Inferior parietal cortex (tissue), 1 donor: ENCODE results near the gene ARFGEF2.
A peak's percentile ranks its signal among the peaks of the same experiment; 100 is the strongest.
"Not testable (repeated sequence)": the region's sequence is repeated elsewhere in the genome, so short reads cannot be mapped to it uniquely, and the experiment has no call there.

ENCODE experiments used
- DNase-seq: peaks from one replicate; pipeline ENCODE4 v3.0.0-alpha.2; 2016; ENCODE audit errors: extremely low spot score

Gene ARFGEF2

GRCh38 chr20:48951646-48952045 lies 30.1 kb downstream of the ARFGEF2 start:
- no peak for DNase-seq

- DNase-seq, result no peak
Observed at GRCh38 chr20:48952656-48953055, 31.1 kb downstream of the ARFGEF2 start.

- DNase-seq, result no peak
Observed at GRCh38 chr20:48953653-48954052, 32.1 kb downstream of the ARFGEF2 start.

- DNase-seq, result no peak
Observed at GRCh38 chr20:48956052-48956451, 34.5 kb downstream of the ARFGEF2 start.

GRCh38 chr20:48957053-48957481 lies 35.6 kb downstream of the ARFGEF2 start:
- no peak for DNase-seq

GRCh38 chr20:48957533-48957932 lies 36.0 kb downstream of the ARFGEF2 start:
- no peak for DNase-seq

- DNase-seq, result no peak
Observed at GRCh38 chr20:48958743-48959142, 37.2 kb downstream of the ARFGEF2 start.

- no peak for DNase-seq
Observed at GRCh38 chr20:48959899-48960550, 38.5 kb downstream of the ARFGEF2 start.

GRCh38 chr20:48962421-48962820 lies 40.9 kb downstream of the ARFGEF2 start:
- DNase-seq, result no peak

GRCh38 chr20:48962976-48963771 lies 41.7 kb downstream of the ARFGEF2 start:
- DNase-seq, result no peak

GRCh38 chr20:48965189-48965910 lies 43.8 kb downstream of the ARFGEF2 start:
- no peak for DNase-seq

- DNase-seq, result no peak
Observed at GRCh38 chr20:48970681-48971365, 49.3 kb downstream of the ARFGEF2 start.

- no peak for DNase-seq
Observed at GRCh38 chr20:48971956-48972355, 50.4 kb downstream of the ARFGEF2 start.

GRCh38 chr20:48972816-48973215 lies 51.3 kb downstream of the ARFGEF2 start:
- DNase-seq, result no peak

- no peak for DNase-seq
Observed at GRCh38 chr20:48975955-48976354, 54.4 kb downstream of the ARFGEF2 start.

GRCh38 chr20:48979980-48980379 lies 58.5 kb downstream of the ARFGEF2 start:
- not testable (repeated sequence) for DNase-seq

GRCh38 chr20:48983423-48984400 lies 62.2 kb downstream of the ARFGEF2 start:
- no peak for DNase-seq

- DNase-seq, result no peak
Observed at GRCh38 chr20:48984575-48985219, 63.2 kb downstream of the ARFGEF2 start.

- DNase-seq, result peak; percentile 25
Observed at GRCh38 chr20:48986899-48987298, 65.4 kb downstream of the ARFGEF2 start.

- DNase-seq, result no peak
Observed at GRCh38 chr20:48990467-48990866, 69.0 kb downstream of the ARFGEF2 start.
